Muscle layer of colon (tissue), 2 donors: ENCODE data around the gene NIFK.

ENCODE experiments used
- H3K27ac ChIP-seq: one replicate; pipeline ENCODE4 v1.7.0; 2013; ENCODE audit warnings: low read depth, mild to moderate bottlenecking, low read length, moderate library complexity
- H3K27me3 ChIP-seq, 2 donors: one replicate each; pipeline ENCODE4 v1.7.0; 2013; ENCODE audit warnings: low read length in 2 of 2, mild to moderate bottlenecking in 2 of 2; ENCODE audit not compliant: insufficient read depth in 2 of 2, control insufficient read depth in 1 of 2
- H3K36me3 ChIP-seq: one replicate; pipeline ENCODE4 v1.7.0; 2013; ENCODE audit warnings: mild to moderate bottlenecking, low read length; ENCODE audit not compliant: insufficient read depth
- H3K4me1 ChIP-seq: one replicate; pipeline ENCODE4 v1.7.0; 2013; ENCODE audit warnings: mild to moderate bottlenecking, low read length; ENCODE audit not compliant: insufficient read depth
- H3K4me3 ChIP-seq, 2 donors: one replicate each; pipeline ENCODE4 v1.7.0; 2013; ENCODE audit warnings: low read length in 2 of 2, low read depth in 1 of 2, mild to moderate bottlenecking in 1 of 2, moderate library complexity in 1 of 2
- H3K9ac ChIP-seq: one replicate; pipeline ENCODE4 v1.7.0; 2013; ENCODE audit warnings: low read length
- H3K9me3 ChIP-seq: one replicate; pipeline ENCODE4 v1.7.0; 2013; ENCODE audit warnings: mild to moderate bottlenecking, low read length
- donor health status: abdominal sarcoma.
- donor health status: Adenocarcinoma of cecum.

The NIFK gene

DNA sequence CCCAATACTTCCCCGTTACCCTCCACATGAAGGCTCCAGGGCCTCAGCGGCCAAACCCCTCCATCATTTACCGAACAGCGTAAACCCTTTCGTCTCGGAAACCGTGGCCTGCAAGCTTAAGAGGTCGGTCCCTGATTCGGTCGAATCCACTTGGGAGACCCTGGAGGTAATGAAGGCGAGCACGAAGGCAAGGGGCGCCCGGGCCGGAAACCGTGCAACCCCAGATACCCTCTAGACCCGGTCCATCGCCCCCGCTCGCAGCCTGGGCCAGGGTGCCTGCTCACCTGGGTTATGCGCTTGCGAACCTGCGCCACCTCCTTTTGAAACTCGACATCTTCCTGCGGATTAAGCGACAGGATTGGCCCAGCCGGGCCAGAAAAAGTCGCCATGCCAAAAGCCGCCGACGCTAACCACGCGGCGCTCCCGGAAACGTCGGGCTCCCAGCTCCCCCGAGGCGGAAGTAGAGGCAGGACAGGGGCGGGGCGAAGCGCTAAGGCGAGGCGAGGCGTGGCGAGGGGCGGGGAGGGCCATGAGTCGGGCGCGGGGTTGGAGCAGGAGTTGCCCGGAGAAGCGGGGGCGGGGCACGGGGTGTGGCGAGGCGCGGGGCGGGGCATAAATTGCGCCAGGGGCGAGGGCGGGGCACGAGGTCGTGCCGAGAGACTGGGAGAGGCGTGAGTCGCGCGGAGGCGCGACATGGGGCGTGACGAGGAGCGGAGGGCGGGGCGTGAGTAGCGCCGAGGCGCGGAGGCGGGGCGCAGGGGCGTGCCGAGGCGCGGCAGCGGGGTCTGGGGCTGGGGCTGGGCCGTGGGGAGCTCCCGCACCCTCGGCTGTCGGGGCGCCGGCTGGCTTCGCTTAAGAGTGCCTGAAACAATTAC, at the start of gene NIFK:
Gene NIFK (minus strand): TSS at position 414 of the 875 bp plus-strand sequence. CDS start 25 bp downstream, at position 389.
- Histone ChIP-seq H3K9me3 (no peaks in the 10 kb centered on the region), H3K27me3 (no peaks in the 10 kb centered on the region), H3K4me1 (peaks cover 8% of the 10 kb centered on the region), H3K9ac (peak within 1 kb of the TSS; percentile 88), H3K36me3 (peaks cover 13% of the 10 kb centered on the region), H3K4me3 (peak within 1 kb of the TSS; percentile 91 to 95), H3K27ac (peak within 1 kb of the TSS; percentile 85)

- Histone ChIP-seq H3K4me3 (no peak overlapping the region), H3K27ac (no peak overlapping the region), H3K9me3 (no peaks in the 10 kb centered on the region), H3K27me3 (no peaks in the 10 kb centered on the region), H3K9ac (no peak overlapping the region), H3K4me1 (no peaks in the 10 kb centered on the region), H3K36me3 (no peaks in the 10 kb centered on the region)
These were observed 46.5 kb upstream of the NIFK start for GRCh38 chr2:121783180-121783579.

DNA sequence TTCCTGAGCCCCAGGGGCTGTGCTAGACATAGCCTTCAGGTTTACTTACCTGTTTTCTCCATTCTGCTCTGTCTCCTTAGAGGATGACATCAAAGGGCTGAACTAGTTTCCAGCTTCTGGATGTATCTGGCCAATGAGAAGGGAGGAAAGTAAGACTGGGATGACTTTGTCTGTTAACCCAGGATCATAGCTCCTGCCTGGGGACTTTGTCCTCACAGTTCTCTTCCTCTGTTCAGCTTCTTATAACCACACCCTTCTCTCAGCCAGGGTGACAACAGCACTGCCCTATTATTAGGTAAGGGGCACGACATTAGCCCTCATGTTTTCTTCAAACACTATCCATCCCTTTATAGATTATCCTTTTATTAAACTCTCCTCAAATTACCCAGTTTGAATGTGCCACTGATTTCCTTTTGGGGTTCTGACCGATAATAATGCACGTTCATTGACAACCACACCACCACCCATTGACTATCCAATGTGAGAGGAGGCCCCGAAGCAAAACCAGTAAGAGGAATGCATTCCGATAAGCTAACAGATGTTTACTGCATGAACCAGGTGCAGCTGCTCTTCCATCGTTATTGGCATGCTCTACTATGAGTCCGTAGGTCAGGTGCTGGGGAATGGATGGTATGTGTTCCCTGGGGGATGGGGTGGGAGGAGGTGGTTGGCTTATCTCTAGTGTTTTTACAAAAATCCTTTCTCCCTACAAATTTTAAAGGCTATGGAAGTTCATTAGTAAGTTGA, 42.2 kb upstream of the NIFK start:
- no peak overlapping the region for H3K4me3 ChIP-seq
- no peaks in the 10 kb centered on the region for H3K4me1 ChIP-seq
- no peaks in the 10 kb centered on the region for H3K9me3 ChIP-seq
- H3K27ac ChIP-seq = no peak overlapping the region
- no peak overlapping the region for H3K9ac ChIP-seq
- H3K36me3 ChIP-seq = no peaks in the 10 kb centered on the region
- H3K27me3 ChIP-seq = no peaks in the 10 kb centered on the region

DNA sequence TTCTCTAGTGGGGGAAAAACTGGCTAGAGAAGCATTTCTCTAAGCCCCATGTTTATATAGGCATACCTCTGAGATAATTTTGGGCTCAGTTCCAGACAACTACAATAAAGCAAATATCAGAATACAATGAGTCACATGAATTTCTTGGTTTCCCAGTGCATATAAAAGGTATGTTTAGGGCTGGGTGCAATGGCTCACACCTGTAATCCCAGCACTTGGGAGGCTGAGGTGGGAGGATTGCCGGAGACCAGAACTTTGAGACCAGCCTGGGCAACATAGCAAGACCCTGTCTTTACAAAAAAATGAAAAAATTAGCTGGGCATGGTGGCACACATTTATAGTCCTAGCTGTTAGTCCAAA, 41.0 kb upstream of the NIFK start:
- Histone ChIP-seq H3K9ac (no peak overlapping the region), H3K4me1 (no peaks in the 10 kb centered on the region), H3K27me3 (no peaks in the 10 kb centered on the region), H3K9me3 (no peaks in the 10 kb centered on the region), H3K36me3 (no peaks in the 10 kb centered on the region), H3K27ac (no peak overlapping the region), H3K4me3 (no peak overlapping the region)

DNA sequence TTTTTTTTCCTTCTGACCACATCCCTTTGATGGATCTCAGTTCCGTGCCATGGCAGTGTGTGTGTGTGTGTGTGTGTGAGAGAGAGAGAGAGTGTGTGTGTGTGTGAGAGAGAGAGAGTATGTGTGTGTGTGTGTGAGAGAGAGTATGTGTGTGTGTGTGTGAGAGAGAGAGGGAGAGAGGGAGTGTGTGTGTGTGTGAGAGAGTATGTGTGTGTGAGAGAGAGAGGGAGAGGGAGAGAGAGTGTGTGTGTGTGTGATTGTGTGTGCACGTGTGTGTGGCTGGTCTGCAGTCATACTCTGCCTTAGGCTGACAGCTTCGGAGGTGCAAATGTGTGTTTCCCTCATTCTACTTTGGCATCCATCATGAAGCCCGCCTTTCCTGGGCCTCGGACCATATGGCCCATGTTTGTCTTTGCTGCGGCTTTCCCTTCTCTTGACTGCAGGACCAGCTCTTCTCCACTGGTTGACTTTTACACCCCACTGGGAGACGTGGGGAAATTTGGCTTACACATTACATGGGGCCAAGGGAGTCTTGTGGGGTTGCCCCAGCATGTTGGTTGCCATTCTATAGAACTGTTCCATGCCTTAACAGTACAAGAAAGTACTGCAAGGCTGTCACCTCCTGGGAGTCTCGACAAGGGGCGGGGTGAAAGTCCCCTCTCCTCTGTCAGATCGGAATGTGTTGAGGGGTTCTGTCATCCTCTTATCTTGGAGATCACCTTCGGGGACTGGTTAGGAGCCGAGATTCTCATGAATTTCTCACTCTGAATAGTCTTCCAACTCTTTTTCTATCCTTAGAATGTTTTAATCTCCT, 40.4 kb upstream of the NIFK start:
- H3K36me3 ChIP-seq = no peaks in the 10 kb centered on the region
- no peaks in the 10 kb centered on the region for H3K27me3 ChIP-seq
- H3K9ac ChIP-seq = no peak overlapping the region
- H3K4me3 ChIP-seq = no peak overlapping the region
- no peaks in the 10 kb centered on the region for H3K9me3 ChIP-seq
- no peak overlapping the region for H3K27ac ChIP-seq
- no peaks in the 10 kb centered on the region for H3K4me1 ChIP-seq

- H3K4me3 ChIP-seq = no peak overlapping the region
- H3K9ac ChIP-seq = no peak overlapping the region
- no peaks in the 10 kb centered on the region for H3K36me3 ChIP-seq
- no peaks in the 10 kb centered on the region for H3K9me3 ChIP-seq
- no peak overlapping the region for H3K27ac ChIP-seq
- H3K27me3 ChIP-seq = no peaks in the 10 kb centered on the region
- no peaks in the 10 kb centered on the region for H3K4me1 ChIP-seq
These were observed 39.7 kb upstream of the NIFK start for GRCh38 chr2:121776361-121776760.

DNA sequence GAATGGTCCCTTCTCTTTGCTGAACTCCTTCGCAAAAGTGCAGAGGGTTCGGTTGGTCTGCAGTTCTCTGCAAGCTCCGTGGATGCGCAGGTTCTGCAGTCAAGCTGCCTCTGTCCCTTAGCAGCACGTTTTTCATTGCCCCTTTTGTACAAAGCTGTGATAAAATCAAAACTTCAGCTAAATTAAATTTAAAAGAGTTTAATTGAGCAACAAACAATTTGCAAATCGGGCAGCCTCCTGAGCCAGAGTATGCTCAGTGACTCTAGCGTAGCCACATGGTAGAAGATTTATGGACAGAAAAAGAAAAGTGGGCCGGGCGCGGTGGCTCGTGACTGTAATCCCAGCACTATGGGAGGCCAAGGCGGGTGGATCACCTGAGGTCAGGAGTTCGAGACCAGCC, 37.6 kb upstream of the NIFK start:
- no peaks in the 10 kb centered on the region for H3K36me3 ChIP-seq
- H3K9ac ChIP-seq = no peak overlapping the region
- no peak overlapping the region for H3K4me3 ChIP-seq
- no peaks in the 10 kb centered on the region for H3K4me1 ChIP-seq
- H3K27me3 ChIP-seq = no peaks in the 10 kb centered on the region
- no peak overlapping the region for H3K27ac ChIP-seq
- no peaks in the 10 kb centered on the region for H3K9me3 ChIP-seq

- Histone ChIP-seq H3K27ac (no peak overlapping the region), H3K9me3 (no peaks in the 10 kb centered on the region), H3K27me3 (no peaks in the 10 kb centered on the region), H3K4me1 (no peaks in the 10 kb centered on the region), H3K9ac (no peak overlapping the region), H3K36me3 (peaks cover 15% of the 10 kb centered on the region), H3K4me3 (no peak overlapping the region)
These were observed 35.5 kb upstream of the NIFK start for GRCh38 chr2:121771976-121772742.

- Histone ChIP-seq H3K4me3 (no peak overlapping the region), H3K27ac (no peak overlapping the region), H3K9me3 (no peaks in the 10 kb centered on the region), H3K9ac (no peak overlapping the region), H3K36me3 (peaks cover 45% of the 10 kb centered on the region), H3K27me3 (no peaks in the 10 kb centered on the region), H3K4me1 (no peaks in the 10 kb centered on the region)
These were observed 31.6 kb upstream of the NIFK start for GRCh38 chr2:121768143-121768755.

- peaks cover 56% of the 10 kb centered on the region for H3K36me3 ChIP-seq
- H3K9me3 ChIP-seq = no peaks in the 10 kb centered on the region
- no peak overlapping the region for H3K27ac ChIP-seq
- no peak overlapping the region for H3K9ac ChIP-seq
- H3K4me1 ChIP-seq = no peaks in the 10 kb centered on the region
- H3K27me3 ChIP-seq = no peaks in the 10 kb centered on the region
- H3K4me3 ChIP-seq = no peak overlapping the region
These were observed 29.9 kb upstream of the NIFK start for GRCh38 chr2:121766624-121767023.
